WTC11 (cell line): Measurements from ENCODE around the gene MFNG.

Experiments
- TEAD4 ChIP-seq: sonication (generic); formaldehyde crosslinking; IDR thresholded peaks from 2 replicates; pipeline ENCODE4 v1.8.0; 2022; ENCODE audit warnings: mild to moderate bottlenecking, missing genetic modification reagents
- TF ChIP-seq, protein P1 (sequence below): fragments of 200-600 bp; IDR thresholded peaks from 2 replicates; pipeline ENCODE4 v1.8.0; 2022; ENCODE audit warnings: antibody characterized with exemption

DNA sequence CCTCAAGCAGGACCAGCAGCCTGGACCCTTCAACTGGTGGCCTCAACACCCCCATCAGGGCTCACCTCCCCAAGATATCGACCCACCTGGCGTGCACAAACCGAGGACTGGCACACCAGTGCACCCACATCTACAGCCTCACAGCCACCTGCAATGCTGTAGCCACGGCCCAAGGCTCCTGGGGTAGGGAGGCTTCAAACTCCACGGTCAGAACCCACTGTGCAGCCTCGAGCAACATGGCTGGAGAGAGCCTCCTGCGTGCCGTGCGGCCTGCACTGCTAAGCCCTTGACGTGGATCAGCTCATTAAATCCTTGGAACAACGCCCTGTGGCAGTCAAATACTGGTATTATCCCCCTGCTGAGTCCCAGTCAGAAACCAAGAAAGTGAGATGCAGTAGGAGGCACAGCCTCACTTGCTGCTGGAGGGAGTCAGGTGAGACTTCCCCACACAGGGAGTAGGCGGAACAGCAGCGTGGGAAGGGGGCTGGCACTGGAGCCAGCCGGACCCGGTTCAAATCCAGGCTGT lies 28.4 kb upstream of the MFNG start:
- no peak for TF ChIP-seq TEAD4 (CRISPR knock-in tag)
- TF ChIP-seq, protein P1, sequence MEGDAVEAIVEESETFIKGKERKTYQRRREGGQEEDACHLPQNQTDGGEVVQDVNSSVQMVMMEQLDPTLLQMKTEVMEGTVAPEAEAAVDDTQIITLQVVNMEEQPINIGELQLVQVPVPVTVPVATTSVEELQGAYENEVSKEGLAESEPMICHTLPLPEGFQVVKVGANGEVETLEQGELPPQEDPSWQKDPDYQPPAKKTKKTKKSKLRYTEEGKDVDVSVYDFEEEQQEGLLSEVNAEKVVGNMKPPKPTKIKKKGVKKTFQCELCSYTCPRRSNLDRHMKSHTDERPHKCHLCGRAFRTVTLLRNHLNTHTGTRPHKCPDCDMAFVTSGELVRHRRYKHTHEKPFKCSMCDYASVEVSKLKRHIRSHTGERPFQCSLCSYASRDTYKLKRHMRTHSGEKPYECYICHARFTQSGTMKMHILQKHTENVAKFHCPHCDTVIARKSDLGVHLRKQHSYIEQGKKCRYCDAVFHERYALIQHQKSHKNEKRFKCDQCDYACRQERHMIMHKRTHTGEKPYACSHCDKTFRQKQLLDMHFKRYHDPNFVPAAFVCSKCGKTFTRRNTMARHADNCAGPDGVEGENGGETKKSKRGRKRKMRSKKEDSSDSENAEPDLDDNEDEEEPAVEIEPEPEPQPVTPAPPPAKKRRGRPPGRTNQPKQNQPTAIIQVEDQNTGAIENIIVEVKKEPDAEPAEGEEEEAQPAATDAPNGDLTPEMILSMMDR: no peak
